CD14-positive monocyte (primary cell): Measurements from ENCODE around the gene ARPC1A. TPM values are rescaled to one million over a fixed set of nuclear protein-coding genes. Genes with fewer than 3 reads are reported as not detected.
"Not testable (repeated sequence)": the region's sequence is repeated elsewhere in the genome, so short reads cannot be mapped to it uniquely, and the experiment has no call there.

ENCODE experiments used
- DNase-seq, 3 donors: peaks; one replicate each; pipeline ENCODE4 v3.0.0-alpha.2; 2011 to 2022
- H2AFZ ChIP-seq: 2 replicates; pipeline ENCODE4 v1.6.0; 2012; ENCODE audit warnings: mild to moderate bottlenecking, low read depth, low read length, inconsistent platforms; ENCODE audit not compliant: insufficient read depth, poor library complexity, severe bottlenecking
- H3K27ac ChIP-seq, 2 donors: 1 replicate in 1 of 2; 2 replicates in 1 of 2; pipeline ENCODE4 v1.5.1; 2012 to 2013; ENCODE audit warnings: low read length in 2 of 2, control low read depth in 1 of 2, inconsistent platforms in 1 of 2, low read depth in 1 of 2, mild to moderate bottlenecking in 1 of 2
- H3K27me3 ChIP-seq, 2 donors: one replicate each; pipeline versions ENCODE4 v1.6.0 to v1.6.1; 2011 to 2013; ENCODE audit warnings: low read length in 2 of 2; ENCODE audit not compliant: control insufficient read depth in 2 of 2, insufficient read depth in 2 of 2
- H3K36me3 ChIP-seq, 2 donors: replicated peaks in 1 of 2; 1 replicate in 1 of 2; 2 replicates in 1 of 2; pipeline versions ENCODE4 v1.5.1 to v1.6.1; 2012 to 2013; ENCODE audit warnings: low read length in 2 of 2, control low read depth in 1 of 2, inconsistent platforms in 1 of 2, mild to moderate bottlenecking in 1 of 2; ENCODE audit not compliant: insufficient read depth in 2 of 2, control insufficient read depth in 1 of 2
- H3K4me1 ChIP-seq, 2 donors: 1 replicate in 1 of 2; 2 replicates in 1 of 2; pipeline versions ENCODE4 v1.5.1 to v1.6.1; 2012 to 2013; ENCODE audit warnings: low read length in 2 of 2, control low read depth in 1 of 2, inconsistent platforms in 1 of 2, mild to moderate bottlenecking in 1 of 2, moderate library complexity in 1 of 2; ENCODE audit not compliant: insufficient read depth in 2 of 2, control insufficient read depth in 1 of 2
- H3K4me2 ChIP-seq: replicated peaks from 2 replicates; pipeline ENCODE3; 2012; ENCODE audit warnings: low read length, moderate library complexity, mild to moderate bottlenecking; ENCODE audit not compliant: poor library complexity, severe bottlenecking; ENCODE audit errors: extremely low read depth
- H3K4me3 ChIP-seq, 3 experiments: fragments of 200-600 bp in 1 of 3; sonication (generic) in 1 of 3; replicated peaks in 1 of 3; 1 replicate in 2 of 3; 2 replicates in 1 of 3; pipeline ENCODE4 v1.5.1; 2011 to 2013; ENCODE audit warnings: low read length in 3 of 3, mild to moderate bottlenecking in 3 of 3, control low read depth in 2 of 3, low read depth in 2 of 3, inconsistent platforms in 1 of 3, moderate library complexity in 1 of 3
- H3K79me2 ChIP-seq: 2 replicates; pipeline ENCODE4 v1.6.0; 2012; ENCODE audit warnings: mild to moderate bottlenecking, control low read depth, inconsistent platforms, low read length, moderate library complexity; ENCODE audit not compliant: insufficient read depth
- H3K9ac ChIP-seq: 2 replicates; pipeline ENCODE4 v1.6.0; 2017; ENCODE audit warnings: low read length, mild to moderate bottlenecking; ENCODE audit not compliant: insufficient read depth, poor library complexity, severe bottlenecking
- H3K9me3 ChIP-seq, 2 donors: replicated peaks in 1 of 2; 1 replicate in 1 of 2; 2 replicates in 1 of 2; pipeline versions ENCODE4 v1.5.1 to v1.6.1; 2012 to 2013; ENCODE audit warnings: low read length in 2 of 2, control low read depth in 1 of 2; ENCODE audit not compliant: control insufficient read depth in 1 of 2, insufficient read depth in 1 of 2
- H4K20me1 ChIP-seq: 2 replicates; pipeline ENCODE4 v1.6.0; 2012; ENCODE audit warnings: mild to moderate bottlenecking, low read length, control low read depth, moderate library complexity; ENCODE audit not compliant: insufficient read depth
- H3K27ac Mint-ChIP-seq, 7 donors: one replicate each; pipeline ENCODE4 v1.8.0; 2020; ENCODE audit warnings: mild to moderate bottlenecking in 7 of 7, mixed read lengths in 7 of 7, moderate library complexity in 6 of 7, inconsistent platforms in 2 of 7
- H3K27me3 Mint-ChIP-seq, 3 donors: one replicate each; pipeline ENCODE4 v1.8.0; 2021 to 2022; ENCODE audit warnings: low read depth in 3 of 3, mild to moderate bottlenecking in 3 of 3, mixed read lengths in 3 of 3, moderate library complexity in 3 of 3, inconsistent platforms in 1 of 3
- H3K36me3 Mint-ChIP-seq, 2 donors: one replicate each; pipeline ENCODE4 v1.8.0; 2020; ENCODE audit warnings: mixed read lengths in 2 of 2, inconsistent platforms in 1 of 2, mild to moderate bottlenecking in 1 of 2
- H3K4me1 Mint-ChIP-seq: one replicate; pipeline ENCODE4 v1.8.0; 2020; ENCODE audit warnings: mild to moderate bottlenecking, mixed read lengths
- H3K4me3 Mint-ChIP-seq, 2 donors: one replicate each; pipeline ENCODE4 v1.8.0; 2020; ENCODE audit warnings: mild to moderate bottlenecking in 2 of 2, mixed read lengths in 2 of 2, moderate library complexity in 1 of 2
- H3K9me3 Mint-ChIP-seq, 7 donors: one replicate each; pipeline ENCODE4 v1.8.0; 2020 to 2022; ENCODE audit warnings: mixed read lengths in 7 of 7, mild to moderate bottlenecking in 6 of 7, moderate library complexity in 6 of 7, inconsistent platforms in 2 of 7
- CTCF ChIP-seq: fragments of 200-600 bp; IDR thresholded peaks from one replicate; pipeline ENCODE4 v1.8.0; 2022; ENCODE audit warnings: antibody characterized with exemption, mild to moderate bottlenecking
- WGBS: methylation state at CpG from one replicate; pipeline ENCODE4 v1.1.5; 2013; ENCODE audit warnings: missing lambda C conversion rate; ENCODE audit not compliant: insufficient coverage; 5-methylcytosine and 5-hydroxymethylcytosine counted together
- intact Hi-C, 2 donors: fragments of 100-400 bp; cut with micrococcal nuclease; formaldehyde crosslinking; loops; one replicate each; pipeline versions ENCODE4 v1.15.0 to v1.15.1; 2023
- polyA plus RNA-seq, 3 donors: library from polyadenylated mRNA; depleted of rRNA in 1 of 3; unstranded in 2 of 3; stranded (reverse) in 1 of 3; fragments of 300-500 nt in 2 of 3; fragments of >200 nt in 1 of 3; fragmentation: Illumina TruSeq in 2 of 3; gene quantifications; 1 replicate in 2 of 3; 2 replicates in 1 of 3; pipeline ENCODE4 v1.2.3, GENCODE V29; 2012 to 2021

Gene ARPC1A
- polyA plus RNA-seq, 3 donors: 71.7 to 107 (median 104) TPM

- no peak for DNase-seq
- H3K9me3 ChIP-seq: no peaks in the 10 kb centered on the region
- peaks cover 84 to 91% of the 10 kb centered on the region in 2 donors for H3K36me3 ChIP-seq
- no peak overlapping the region for H2AFZ ChIP-seq
- no peaks in the 10 kb centered on the region for H3K27me3 ChIP-seq
- no peaks in the 10 kb centered on the region for H3K27me3 Mint-ChIP-seq
- H3K9me3 Mint-ChIP-seq: no peaks in the 10 kb centered on the region
- no peak overlapping the region for H3K4me2 ChIP-seq
- peaks cover 56 to 94% of the 10 kb centered on the region in 2 donors for H3K36me3 Mint-ChIP-seq
- no peak overlapping the region for H3K4me3 Mint-ChIP-seq
- H3K4me3 ChIP-seq: no peak overlapping the region
- intact Hi-C loops: no loop called here
- TF ChIP-seq CTCF: no peak
- H3K79me2 ChIP-seq: no peaks in the 10 kb centered on the region
- H3K27ac ChIP-seq: no peak overlapping the region
- no peak overlapping the region for H3K9ac ChIP-seq
- peak overlapping the region in 4 of 7 donors; percentile 36 to 69 (median 39) for H3K27ac Mint-ChIP-seq
- H3K4me1 Mint-ChIP-seq: no peaks in the 10 kb centered on the region
- H3K4me1 ChIP-seq: no peaks in the 10 kb centered on the region
- WGBS: over 99% methylated on average over 15 of the region's 16 CpGs
- peaks cover 41% of the 10 kb centered on the region for H4K20me1 ChIP-seq
Measured at GRCh38 chr7:99357701-99358490, 32.2 kb downstream of the ARPC1A start.

GRCh38 chr7:99358521-99358920 is 32.8 kb downstream of the ARPC1A start:
- H3K79me2 ChIP-seq, H3K9ac ChIP-seq, H3K27me3 ChIP-seq, H3K4me3 ChIP-seq, intact Hi-C loops, H2AFZ ChIP-seq, H3K27me3 Mint-ChIP-seq, H3K4me2 ChIP-seq, H3K4me1 Mint-ChIP-seq, DNase-seq, H3K27ac ChIP-seq, H3K4me3 Mint-ChIP-seq, H3K9me3 ChIP-seq, H3K4me1 ChIP-seq, H3K9me3 Mint-ChIP-seq: not testable (repeated sequence)
- Mint-ChIP-seq H3K36me3 (peaks cover 62 to 98% of the 10 kb centered on the region in 2 donors), H3K27ac (peak overlapping the region in 2 of 7 donors; percentile 31 to 43)
- Histone ChIP-seq H3K36me3 (peaks cover 84 to 93% of the 10 kb centered on the region in 2 donors), H4K20me1 (peaks cover 44% of the 10 kb centered on the region)
- WGBS: 93% methylated on average over 7 of the region's 15 CpGs
